Measurements from ENCODE around the gene SCAMP4.
"Not testable (repeated sequence)": the region's sequence is repeated elsewhere in the genome, so short reads cannot be mapped to it uniquely, and the experiment has no call there.

SCAMP4 gene

DNA sequence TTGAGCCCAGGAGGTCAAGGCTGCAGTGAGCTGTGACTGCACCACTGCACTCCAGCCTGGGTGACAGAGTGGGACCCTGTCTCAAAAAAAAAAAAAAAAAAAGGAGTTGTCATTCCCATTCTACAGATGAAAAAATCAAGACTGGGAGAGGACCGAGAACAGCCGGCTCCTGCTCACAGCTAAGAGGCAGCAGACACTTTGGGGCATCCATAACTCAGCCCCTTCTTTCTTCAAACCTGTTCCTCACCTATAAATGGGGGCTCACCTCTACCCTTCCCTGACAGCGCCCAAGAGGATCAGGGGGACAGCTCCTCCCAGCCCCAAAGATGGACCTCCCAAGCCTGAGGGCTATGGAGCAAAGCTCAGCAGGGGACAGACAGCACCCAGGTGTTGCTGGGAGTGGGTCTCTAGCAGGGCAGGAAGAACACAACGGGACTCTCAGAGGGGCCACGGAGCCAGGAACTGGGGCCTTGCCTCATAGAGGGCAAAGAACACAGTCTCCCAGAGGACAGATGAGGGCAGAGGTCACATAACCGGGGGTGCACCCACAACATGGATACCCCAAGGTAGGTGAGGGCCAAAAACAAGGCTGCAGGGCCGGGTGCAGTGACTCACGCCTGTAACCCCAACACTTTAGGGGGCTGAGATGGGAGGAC lies 38.4 kb upstream of the SCAMP4 start:
- DNase-seq (ENCODE audit: low read depth) = no peak

- no peak for DNase-seq (ENCODE audit: low read depth)
Measured at GRCh38 chr19:1867349-1867724, 37.9 kb upstream of the SCAMP4 start.

DNA sequence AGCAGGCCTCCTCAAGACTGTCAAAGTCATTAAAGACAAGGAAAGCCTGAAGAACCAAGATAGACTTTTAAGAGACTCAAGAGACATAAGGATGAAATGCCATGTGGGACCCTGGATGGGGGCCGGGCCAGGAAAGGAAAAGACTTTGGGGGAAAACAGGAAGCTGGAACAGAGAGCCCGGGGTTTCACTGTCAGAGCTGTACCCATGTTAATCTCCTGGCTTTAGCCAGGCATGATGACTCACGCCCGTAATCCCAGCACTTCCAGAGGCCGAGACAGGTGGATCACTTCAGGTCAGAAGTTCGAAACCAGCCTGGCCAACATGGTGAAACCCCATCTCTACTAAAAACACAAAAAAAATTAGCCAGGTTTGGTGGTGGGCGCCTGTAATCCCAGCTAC lies 36.2 kb upstream of the SCAMP4 start:
- no peak for DNase-seq (ENCODE audit: low read depth)

DNA sequence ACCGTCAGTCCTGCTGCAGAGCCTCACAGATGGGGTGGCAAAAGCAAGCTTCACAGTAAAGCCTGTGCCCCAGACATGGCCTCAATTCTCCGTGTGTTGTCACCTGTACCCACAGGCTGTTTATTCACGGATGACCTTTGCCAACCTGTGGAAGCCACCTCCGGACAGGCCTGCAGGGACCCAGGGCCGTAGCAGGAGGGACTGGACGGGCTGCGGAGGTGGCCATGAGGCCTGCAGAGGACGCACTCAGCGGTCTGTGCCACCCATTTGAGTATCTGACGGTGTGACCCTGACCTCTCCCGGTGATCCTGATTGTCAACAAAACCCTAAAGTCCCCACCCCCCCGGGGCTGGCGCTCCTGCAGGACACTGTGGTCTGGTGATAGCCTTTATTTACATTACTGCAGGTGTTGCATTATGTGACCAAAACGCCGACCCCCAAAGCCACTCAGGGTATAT lies 34.0 kb upstream of the SCAMP4 start:
- no peak for DNase-seq (ENCODE audit: low read depth)

- no peak for DNase-seq (ENCODE audit: low read depth)
Measured at GRCh38 chr19:1871630-1872029, 33.6 kb upstream of the SCAMP4 start.

- no peak for DNase-seq (ENCODE audit: low read depth)
Measured at GRCh38 chr19:1872807-1873523, 32.2 kb upstream of the SCAMP4 start.

- no peak for DNase-seq (ENCODE audit: low read depth)
Measured at GRCh38 chr19:1873524-1874473, 31.4 kb upstream of the SCAMP4 start.

- no peak for DNase-seq (ENCODE audit: low read depth)
Measured at GRCh38 chr19:1874554-1875185, 30.5 kb upstream of the SCAMP4 start.

GRCh38 chr19:1875265-1875645 lies 29.9 kb upstream of the SCAMP4 start:
- not testable (repeated sequence) for DNase-seq (ENCODE audit: low read depth)

DNA sequence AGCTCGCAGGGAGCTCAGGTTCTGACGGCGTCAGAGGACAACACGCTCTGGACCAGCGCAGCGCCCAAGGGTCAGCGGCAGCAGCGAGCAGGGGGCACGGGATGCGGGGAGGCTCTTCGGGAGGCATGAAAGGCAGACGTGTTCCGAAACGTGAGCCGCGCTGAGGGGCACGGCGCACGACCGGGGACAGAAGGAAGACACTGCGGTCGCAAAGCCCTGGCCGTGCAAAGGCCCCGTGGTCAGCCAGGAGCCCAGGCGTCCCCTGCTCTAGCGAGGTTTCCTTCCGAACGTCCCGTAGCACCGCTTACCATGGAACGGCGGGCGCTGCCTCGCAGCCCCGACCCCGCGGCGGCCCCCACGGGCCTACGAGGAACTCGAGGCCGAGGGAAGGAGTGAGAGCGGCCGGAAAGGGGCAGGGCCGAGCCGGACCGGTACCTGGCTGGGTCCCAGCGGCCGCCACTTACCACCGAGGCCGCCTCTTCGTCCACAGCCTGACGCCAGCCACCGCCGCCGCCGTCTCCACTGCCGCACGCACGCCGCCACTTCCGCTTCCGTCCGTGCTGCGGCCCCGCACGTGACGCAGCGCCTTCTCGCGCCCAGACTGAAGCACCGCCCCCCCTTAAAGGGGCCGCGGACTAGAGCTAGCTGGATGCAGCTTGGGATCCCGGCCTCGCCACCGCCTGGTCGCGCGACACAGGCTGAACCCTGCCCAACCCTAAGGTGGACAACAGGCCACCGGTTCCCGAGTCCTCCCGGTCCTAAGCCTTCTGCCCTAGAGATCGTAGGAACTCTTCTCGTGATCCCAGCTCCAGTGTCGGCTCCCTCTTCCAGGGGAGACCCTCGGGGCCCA lies 29.3 kb upstream of the SCAMP4 start:
- DNase-seq (ENCODE audit: low read depth) = peak; percentile 76

DNA sequence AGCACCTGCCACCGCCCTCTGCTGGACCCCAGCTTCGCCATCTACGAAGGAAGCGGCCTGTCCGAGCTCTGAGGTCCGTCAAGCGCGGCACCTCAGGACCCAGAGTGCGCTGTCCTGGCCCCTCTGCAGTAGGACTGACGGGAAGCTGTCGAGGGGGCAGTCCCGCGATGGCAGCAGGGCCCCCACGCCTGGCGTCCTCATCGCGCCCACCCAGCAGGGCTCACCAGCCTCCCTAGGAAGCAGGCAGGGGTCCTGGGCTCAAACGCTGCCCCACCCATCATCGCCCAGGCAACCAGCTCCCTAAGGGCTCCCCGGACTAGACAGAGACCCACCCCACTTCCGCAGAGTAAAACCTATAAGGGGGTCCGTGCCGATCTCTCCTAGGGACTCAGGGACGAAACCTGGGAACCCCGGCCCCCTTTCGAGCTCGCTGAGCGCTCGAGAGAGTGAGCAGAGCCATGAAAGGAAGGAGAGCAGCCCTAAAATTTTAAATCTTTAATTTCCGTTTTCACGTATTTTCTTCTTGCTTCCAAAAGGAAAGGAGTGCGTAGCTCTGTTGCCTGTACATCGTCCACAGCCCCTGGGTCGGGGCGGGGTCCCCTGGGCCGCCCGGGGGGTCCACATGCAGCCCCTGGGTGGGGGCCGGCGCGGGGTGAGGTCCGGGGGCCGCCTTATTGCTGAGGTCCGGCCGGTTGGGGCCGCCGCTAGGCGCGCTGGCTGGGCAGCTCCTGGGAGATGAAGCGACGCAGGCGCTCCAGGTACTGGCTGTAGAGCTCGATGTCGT lies 28.5 kb upstream of the SCAMP4 start:
- not testable (repeated sequence) for DNase-seq (ENCODE audit: low read depth)

GRCh38 chr19:1877280-1877660 lies 27.9 kb upstream of the SCAMP4 start:
- DNase-seq (ENCODE audit: low read depth) = not testable (repeated sequence)

DNA sequence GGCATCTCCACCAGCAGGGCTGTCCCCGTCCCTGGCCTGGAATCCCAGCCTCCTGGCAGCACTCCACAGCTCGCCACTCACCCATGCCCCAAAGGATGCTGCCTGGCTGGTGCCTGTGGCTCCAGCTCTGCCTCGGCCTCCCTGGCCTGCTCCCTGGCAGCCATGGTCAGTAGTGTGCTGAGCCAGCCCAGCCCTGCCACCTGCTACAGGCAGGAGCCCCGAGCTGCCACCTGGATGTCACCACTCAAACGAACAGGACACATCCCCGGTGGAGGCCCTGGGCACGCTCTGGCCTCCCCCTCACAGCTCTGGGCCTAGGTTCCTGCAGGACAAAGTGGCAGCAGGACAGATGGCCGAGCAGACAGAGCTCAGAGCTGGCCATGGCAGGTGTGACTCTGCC lies 26.6 kb upstream of the SCAMP4 start:
- not testable (repeated sequence) for DNase-seq (ENCODE audit: low read depth)

GRCh38 chr19:1879982-1880381 lies 25.2 kb upstream of the SCAMP4 start:
- not testable (repeated sequence) for DNase-seq (ENCODE audit: low read depth)

DNA sequence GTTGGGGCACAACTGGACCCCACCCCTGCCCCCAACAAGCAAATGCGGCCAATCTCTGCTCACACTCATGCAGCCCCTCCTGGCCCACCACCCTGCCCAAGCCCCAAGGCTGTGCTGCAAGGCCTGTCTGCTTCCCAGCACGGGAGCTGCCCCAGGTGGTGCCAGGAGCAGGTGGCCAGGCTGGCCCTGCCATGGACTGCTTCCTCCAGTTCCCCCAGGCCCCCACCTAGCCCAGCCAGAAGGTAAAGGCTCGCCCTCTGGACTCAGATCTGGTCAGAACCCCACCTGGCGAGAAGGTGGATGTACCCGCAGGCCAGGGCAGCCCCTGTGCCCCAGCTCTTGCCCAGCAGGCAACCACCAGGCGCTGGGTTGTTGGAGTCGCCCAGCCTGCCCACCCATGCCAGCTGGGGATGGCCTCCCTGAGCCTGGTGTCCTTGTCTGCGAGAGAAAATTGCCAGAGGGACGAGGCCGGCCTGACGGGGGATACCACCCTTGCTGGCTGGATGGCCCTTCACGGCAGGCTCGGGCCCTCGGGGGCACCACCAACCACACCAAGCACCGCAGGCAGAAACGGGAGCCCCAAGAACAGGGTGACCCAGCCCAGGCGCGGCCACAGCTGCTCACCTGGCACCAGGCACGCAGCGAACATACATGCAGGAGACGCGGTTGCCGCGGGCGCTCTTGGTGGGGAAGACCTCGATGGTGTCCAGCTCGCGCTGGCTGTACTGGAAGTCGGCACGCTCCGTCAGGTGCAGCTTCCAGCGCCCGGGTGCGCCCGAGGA lies 24.4 kb upstream of the SCAMP4 start:
- no peak for DNase-seq (ENCODE audit: low read depth)

- not testable (repeated sequence) for DNase-seq (ENCODE audit: low read depth)
Measured at GRCh38 chr19:1881393-1882088, 23.7 kb upstream of the SCAMP4 start.

DNA sequence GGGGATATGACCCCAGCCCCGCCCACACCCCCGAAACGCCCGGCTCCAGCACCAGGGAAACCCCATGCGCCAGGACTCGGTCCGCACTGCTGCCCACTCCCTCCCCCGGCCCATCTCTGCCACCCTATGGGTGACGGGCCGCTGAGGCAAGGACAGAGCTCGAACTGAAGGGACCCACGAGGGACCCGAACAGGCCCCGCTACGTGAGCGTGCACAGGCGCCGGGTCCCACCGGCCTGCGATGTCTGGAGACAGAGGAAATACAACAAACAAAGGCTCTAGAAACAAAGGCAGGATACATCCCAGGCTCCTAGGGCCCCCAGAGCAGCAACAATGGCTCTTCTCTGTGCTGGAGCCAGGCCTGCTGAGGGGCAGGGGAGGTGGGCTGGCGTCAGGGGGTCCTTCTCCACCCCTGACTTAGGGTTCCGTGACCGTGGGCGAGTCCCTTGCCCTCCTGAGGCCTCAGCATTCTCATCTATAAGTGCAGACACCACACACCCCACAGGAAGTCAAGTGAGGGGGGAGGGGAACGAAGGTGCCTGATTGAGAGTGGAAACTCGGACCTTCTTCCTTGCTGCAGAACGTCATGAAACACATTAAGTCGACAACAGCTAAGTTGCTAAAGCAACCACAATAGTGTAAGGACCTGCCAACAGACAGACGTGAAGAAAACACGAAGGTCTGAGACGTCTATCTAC lies 23.0 kb upstream of the SCAMP4 start:
- no peak for DNase-seq (ENCODE audit: low read depth)
